Measurements from ENCODE around the gene GCHFR. TPM values are rescaled to one million over a fixed set of nuclear protein-coding genes. Genes with fewer than 3 reads are reported as not detected.

Gene GCHFR
- total and polyA plus RNA-seq, 10 of the 15 experiments (the other 5 are each of a cell fraction or from before 2014, with no cell fraction given), result 10.5 to 94.0 (median 35.3) TPM

DNA sequence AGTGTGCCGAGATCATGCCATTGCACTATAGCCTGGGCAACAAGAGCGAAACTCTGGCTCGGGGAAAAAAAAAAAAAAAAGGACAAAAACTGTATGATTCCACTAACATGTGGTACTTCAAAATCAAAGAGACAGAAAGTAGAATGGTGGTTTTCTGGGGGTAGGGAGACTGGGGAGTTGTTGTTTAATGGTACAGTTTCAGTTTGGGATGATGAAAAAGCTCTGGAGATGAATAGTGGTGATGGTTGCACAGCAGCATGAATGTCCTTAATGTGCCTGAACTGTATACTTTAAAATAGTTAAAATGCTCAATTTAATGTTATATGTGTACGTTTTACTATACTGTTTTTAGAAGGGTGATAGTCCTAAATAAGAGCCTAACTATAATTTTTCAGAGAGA, 41.5 kb upstream of the GCHFR start:
- FAIRE-seq (no peak), DNase-seq (ENCODE audit: low read depth, low spot score) (no peak), ATAC-seq (no peak)
- H3K4me1 ChIP-seq (ENCODE audit: control insufficient read depth, insufficient read depth, low read length), result no peaks in the 10 kb centered on the region
- in situ Hi-C loops (cut with MboI) (no loop called here), intact Hi-C loops (cut with micrococcal nuclease; ENCODE audit: unreplicated experiment) (no loop called here)
- no peak overlapping the region for H3K9ac ChIP-seq (ENCODE audit: control insufficient read depth, insufficient read depth, low read length)
- no peaks in the 10 kb centered on the region for H3K27me3 ChIP-seq (replicated peaks in 1 of 2; ENCODE audit: control insufficient read depth in 2 of 2, insufficient read depth in 2 of 2, low read length in 1 of 2)
- H2AFZ ChIP-seq (ENCODE audit: control insufficient read depth, low read depth, low read length), result no peak overlapping the region
- H3K36me3 ChIP-seq (ENCODE audit: control insufficient read depth in 2 of 2, insufficient read depth in 2 of 2, low read length in 1 of 2), result peaks cover 0 to 1% of the 10 kb centered on the region in 2 experiments; a peak in 2 of 4 replicates
- ChIA-PET RAD21 (ENCODE audit: unreplicated experiment) (interaction anchor here (1.1 to 1.3 kb wide), 2 partner anchors 14 to 202 kb away, joined by 3 read pairs; no protein-coding TSS in a partner anchor), POLR2A (interaction anchor here (0.7 kb wide), 1 partner anchor 46 kb away, joined by 4 read pairs; no protein-coding TSS in a partner anchor), SMC1A (ENCODE audit: uncharacterized antibody, unreplicated experiment) (interaction anchor here (1.0 to 1.2 kb wide), 2 partner anchors 8 to 63 kb away, joined by 3 to 6 read pairs; no protein-coding TSS in a partner anchor), CTCF (interaction anchor here (0.6 to 1.8 kb wide), 2 partner anchors 15 to 21 kb away, joined by 3 read pairs; no protein-coding TSS in a partner anchor)
- H3K4me3 ChIP-seq, result no peak overlapping the region
- H3K4me2 ChIP-seq (ENCODE audit: control insufficient read depth, insufficient read depth), result no peak overlapping the region
- WGBS (ENCODE audit: insufficient coverage, insufficient replicate concordance, low lambda C conversion rate, missing lambda C conversion rate), result 100% methylated on average over 1 of the region's 4 CpGs
- H3K79me2 ChIP-seq (ENCODE audit: control insufficient read depth, insufficient read depth, low read length), result no peaks in the 10 kb centered on the region
- H3K9me3 ChIP-seq (replicated peaks; ENCODE audit: control insufficient read depth, insufficient read depth, low read length), result no peaks in the 10 kb centered on the region
- H3K27ac ChIP-seq (ENCODE audit: control insufficient read depth, insufficient read depth), result no peak overlapping the region
- no peaks in the 10 kb centered on the region for H4K20me1 ChIP-seq (ENCODE audit: control insufficient read depth, insufficient read depth)
- BruUV-seq (replicated peaks), result no TSS peak
- TF ChIP-seq SREBF2 (IDR thresholded peaks at IDR 0.05; ENCODE audit: low read length) (no peak), EGR1 (IDR thresholded peaks at IDR 0.05; ENCODE audit: borderline replicate concordance in 1 of 2, low read depth in 2 of 2, low read length in 2 of 2) (no peak), SRF (IDR thresholded peaks at IDR 0.05; ENCODE audit: low read depth in 2 of 2, low read length in 2 of 2) (no peak), NFXL1 (IDR thresholded peaks at IDR 0.05; ENCODE audit: borderline replicate concordance) (no peak), ZNF24 (IDR thresholded peaks at IDR 0.05) (no peak), SMAD1 (IDR thresholded peaks at IDR 0.05; ENCODE audit: low read depth, partially characterized antibody) (no peak)
- TF ChIP-seq, protein P1, sequence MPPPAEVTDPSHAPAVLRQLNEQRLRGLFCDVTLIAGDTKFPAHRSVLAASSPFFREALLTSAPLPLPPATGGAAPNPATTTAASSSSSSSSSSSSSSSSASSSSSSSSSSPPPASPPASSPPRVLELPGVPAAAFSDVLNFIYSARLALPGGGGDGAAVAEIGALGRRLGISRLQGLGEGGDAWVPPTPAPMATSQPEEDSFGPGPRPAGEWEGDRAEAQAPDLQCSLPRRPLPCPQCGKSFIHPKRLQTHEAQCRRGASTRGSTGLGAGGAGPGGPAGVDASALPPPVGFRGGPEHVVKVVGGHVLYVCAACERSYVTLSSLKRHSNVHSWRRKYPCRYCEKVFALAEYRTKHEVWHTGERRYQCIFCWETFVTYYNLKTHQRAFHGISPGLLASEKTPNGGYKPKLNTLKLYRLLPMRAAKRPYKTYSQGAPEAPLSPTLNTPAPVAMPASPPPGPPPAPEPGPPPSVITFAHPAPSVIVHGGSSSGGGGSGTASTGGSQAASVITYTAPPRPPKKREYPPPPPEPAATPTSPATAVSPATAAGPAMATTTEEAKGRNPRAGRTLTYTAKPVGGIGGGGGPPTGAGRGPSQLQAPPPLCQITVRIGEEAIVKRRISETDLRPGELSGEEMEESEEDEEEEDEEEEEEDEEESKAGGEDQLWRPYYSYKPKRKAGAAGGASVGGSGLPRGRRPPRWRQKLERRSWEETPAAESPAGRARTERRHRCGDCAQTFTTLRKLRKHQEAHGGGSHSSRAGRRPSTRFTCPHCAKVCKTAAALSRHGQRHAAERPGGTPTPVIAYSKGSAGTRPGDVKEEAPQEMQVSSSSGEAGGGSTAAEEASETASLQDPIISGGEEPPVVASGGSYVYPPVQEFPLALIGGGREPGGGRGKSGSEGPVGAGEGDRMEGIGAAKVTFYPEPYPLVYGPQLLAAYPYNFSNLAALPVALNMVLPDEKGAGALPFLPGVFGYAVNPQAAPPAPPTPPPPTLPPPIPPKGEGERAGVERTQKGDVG (CRISPR knock-in tag; IDR thresholded peaks at IDR 0.05), result no peak
- TF ChIP-seq, protein P2, sequence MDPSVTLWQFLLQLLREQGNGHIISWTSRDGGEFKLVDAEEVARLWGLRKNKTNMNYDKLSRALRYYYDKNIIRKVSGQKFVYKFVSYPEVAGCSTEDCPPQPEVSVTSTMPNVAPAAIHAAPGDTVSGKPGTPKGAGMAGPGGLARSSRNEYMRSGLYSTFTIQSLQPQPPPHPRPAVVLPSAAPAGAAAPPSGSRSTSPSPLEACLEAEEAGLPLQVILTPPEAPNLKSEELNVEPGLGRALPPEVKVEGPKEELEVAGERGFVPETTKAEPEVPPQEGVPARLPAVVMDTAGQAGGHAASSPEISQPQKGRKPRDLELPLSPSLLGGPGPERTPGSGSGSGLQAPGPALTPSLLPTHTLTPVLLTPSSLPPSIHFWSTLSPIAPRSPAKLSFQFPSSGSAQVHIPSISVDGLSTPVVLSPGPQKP (IDR thresholded peaks at IDR 0.05; ENCODE audit: low read depth, low read length), result no peak
- TF ChIP-seq, protein P3, sequence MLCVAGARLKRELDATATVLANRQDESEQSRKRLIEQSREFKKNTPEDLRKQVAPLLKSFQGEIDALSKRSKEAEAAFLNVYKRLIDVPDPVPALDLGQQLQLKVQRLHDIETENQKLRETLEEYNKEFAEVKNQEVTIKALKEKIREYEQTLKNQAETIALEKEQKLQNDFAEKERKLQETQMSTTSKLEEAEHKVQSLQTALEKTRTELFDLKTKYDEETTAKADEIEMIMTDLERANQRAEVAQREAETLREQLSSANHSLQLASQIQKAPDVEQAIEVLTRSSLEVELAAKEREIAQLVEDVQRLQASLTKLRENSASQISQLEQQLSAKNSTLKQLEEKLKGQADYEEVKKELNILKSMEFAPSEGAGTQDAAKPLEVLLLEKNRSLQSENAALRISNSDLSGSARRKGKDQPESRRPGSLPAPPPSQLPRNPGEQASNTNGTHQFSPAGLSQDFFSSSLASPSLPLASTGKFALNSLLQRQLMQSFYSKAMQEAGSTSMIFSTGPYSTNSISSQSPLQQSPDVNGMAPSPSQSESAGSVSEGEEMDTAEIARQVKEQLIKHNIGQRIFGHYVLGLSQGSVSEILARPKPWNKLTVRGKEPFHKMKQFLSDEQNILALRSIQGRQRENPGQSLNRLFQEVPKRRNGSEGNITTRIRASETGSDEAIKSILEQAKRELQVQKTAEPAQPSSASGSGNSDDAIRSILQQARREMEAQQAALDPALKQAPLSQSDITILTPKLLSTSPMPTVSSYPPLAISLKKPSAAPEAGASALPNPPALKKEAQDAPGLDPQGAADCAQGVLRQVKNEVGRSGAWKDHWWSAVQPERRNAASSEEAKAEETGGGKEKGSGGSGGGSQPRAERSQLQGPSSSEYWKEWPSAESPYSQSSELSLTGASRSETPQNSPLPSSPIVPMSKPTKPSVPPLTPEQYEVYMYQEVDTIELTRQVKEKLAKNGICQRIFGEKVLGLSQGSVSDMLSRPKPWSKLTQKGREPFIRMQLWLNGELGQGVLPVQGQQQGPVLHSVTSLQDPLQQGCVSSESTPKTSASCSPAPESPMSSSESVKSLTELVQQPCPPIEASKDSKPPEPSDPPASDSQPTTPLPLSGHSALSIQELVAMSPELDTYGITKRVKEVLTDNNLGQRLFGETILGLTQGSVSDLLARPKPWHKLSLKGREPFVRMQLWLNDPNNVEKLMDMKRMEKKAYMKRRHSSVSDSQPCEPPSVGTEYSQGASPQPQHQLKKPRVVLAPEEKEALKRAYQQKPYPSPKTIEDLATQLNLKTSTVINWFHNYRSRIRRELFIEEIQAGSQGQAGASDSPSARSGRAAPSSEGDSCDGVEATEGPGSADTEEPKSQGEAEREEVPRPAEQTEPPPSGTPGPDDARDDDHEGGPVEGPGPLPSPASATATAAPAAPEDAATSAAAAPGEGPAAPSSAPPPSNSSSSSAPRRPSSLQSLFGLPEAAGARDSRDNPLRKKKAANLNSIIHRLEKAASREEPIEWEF (IDR thresholded peaks at IDR 0.05; ENCODE audit: insufficient replicate concordance, low read depth, low read length), result no peak
- TF ChIP-seq, protein P4, sequence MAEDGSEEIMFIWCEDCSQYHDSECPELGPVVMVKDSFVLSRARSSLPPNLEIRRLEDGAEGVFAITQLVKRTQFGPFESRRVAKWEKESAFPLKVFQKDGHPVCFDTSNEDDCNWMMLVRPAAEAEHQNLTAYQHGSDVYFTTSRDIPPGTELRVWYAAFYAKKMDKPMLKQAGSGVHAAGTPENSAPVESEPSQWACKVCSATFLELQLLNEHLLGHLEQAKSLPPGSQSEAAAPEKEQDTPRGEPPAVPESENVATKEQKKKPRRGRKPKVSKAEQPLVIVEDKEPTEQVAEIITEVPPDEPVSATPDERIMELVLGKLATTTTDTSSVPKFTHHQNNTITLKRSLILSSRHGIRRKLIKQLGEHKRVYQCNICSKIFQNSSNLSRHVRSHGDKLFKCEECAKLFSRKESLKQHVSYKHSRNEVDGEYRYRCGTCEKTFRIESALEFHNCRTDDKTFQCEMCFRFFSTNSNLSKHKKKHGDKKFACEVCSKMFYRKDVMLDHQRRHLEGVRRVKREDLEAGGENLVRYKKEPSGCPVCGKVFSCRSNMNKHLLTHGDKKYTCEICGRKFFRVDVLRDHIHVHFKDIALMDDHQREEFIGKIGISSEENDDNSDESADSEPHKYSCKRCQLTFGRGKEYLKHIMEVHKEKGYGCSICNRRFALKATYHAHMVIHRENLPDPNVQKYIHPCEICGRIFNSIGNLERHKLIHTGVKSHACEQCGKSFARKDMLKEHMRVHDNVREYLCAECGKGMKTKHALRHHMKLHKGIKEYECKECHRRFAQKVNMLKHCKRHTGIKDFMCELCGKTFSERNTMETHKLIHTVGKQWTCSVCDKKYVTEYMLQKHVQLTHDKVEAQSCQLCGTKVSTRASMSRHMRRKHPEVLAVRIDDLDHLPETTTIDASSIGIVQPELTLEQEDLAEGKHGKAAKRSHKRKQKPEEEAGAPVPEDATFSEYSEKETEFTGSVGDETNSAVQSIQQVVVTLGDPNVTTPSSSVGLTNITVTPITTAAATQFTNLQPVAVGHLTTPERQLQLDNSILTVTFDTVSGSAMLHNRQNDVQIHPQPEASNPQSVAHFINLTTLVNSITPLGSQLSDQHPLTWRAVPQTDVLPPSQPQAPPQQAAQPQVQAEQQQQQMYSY (CRISPR knock-in tag; IDR thresholded peaks at IDR 0.05), result no peak
